Gastrocnemius medialis (tissue), 4 donors: ENCODE results near the gene KNDC1.

Experiments used
- CTCF ChIP-seq, 5 experiments: fragments of 450-650 bp in 3 of 5; fragments of 200-600 bp in 2 of 5; sonication (generic) in 2 of 5; IDR thresholded peaks in 4 of 5; conservative IDR thresholded peaks in 1 of 5; 1 replicate in 4 of 5; 2 replicates in 1 of 5; pipeline ENCODE4 v1.5.1; 2016 to 2019; ENCODE audit warnings: antibody characterized with exemption in 5 of 5, mild to moderate bottlenecking in 3 of 5, moderate library complexity in 3 of 5
- POLR2A ChIP-seq, 2 donors: fragments of 450-650 bp; IDR thresholded peaks; one replicate each; pipeline ENCODE4 v1.6.1; 2017; ENCODE audit warnings: antibody characterized with exemption in 2 of 2, mild to moderate bottlenecking in 2 of 2, moderate library complexity in 2 of 2

- TF ChIP-seq CTCF (IDR thresholded peaks at IDR 0.05 in 4 of 5, conservative IDR thresholded peaks at IDR 0.05 in 1 of 5), result no peak
- no peak for TF ChIP-seq POLR2A (IDR thresholded peaks at IDR 0.05)
Measured at GRCh38 chr10:133204226-133205015, 44.4 kb downstream of the KNDC1 start.
